Uterine smooth muscle cell (primary cell): ENCODE data around the gene NHS. TPM values are rescaled to one million over a fixed set of nuclear protein-coding genes. Genes with fewer than 3 reads are reported as not detected.

Experiments used
- total RNA-seq: library from RNA; depleted of rRNA; stranded (reverse); fragments of >200 nt; gene quantifications from 2 replicates; pipeline ENCODE4 v1.2.3, GENCODE V29; 2014

Gene NHS
- total RNA-seq, result 2.3 and 4.6 TPM in 2 replicates

DNA sequence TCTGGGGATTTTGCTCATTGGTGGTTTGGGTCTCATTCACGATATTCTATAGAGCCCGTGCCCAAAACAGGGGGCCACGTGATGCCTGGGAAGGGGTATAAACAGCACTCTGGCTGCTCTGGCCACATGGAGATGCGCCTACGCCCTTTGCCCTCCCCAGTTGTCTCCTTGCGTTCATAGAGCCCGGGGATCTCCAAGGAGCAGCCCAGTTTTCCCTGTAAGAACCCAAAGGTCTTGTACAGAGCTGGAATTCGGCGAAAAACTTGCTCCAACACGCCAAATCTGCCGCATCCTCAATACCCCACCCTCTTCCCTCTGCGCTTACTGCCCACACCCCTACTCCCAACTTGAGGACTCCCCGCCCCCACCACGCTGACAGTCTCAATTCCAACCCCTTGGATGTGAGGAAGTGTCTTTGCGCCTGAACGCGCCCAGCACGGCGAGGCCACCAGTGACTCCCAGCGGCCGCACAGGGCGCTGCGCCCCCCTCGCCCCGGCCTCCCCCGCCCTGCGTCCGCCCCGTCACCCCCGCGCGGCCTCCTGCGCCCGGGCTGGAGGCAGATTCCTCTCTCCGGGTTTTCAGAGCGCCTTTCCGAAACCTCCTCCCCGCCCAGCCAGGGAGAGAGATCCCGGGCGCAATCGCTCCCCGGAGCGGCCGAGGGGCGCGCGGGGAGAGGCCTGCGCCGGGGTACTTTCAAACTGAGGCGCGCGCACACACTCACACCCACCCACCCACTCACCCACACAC lies at the start of gene NHS:
TSS of gene NHS (plus strand) at position 582 of the 748 bp plus-strand sequence. CDS start 558 bp downstream, outside the sequence.

DNA sequence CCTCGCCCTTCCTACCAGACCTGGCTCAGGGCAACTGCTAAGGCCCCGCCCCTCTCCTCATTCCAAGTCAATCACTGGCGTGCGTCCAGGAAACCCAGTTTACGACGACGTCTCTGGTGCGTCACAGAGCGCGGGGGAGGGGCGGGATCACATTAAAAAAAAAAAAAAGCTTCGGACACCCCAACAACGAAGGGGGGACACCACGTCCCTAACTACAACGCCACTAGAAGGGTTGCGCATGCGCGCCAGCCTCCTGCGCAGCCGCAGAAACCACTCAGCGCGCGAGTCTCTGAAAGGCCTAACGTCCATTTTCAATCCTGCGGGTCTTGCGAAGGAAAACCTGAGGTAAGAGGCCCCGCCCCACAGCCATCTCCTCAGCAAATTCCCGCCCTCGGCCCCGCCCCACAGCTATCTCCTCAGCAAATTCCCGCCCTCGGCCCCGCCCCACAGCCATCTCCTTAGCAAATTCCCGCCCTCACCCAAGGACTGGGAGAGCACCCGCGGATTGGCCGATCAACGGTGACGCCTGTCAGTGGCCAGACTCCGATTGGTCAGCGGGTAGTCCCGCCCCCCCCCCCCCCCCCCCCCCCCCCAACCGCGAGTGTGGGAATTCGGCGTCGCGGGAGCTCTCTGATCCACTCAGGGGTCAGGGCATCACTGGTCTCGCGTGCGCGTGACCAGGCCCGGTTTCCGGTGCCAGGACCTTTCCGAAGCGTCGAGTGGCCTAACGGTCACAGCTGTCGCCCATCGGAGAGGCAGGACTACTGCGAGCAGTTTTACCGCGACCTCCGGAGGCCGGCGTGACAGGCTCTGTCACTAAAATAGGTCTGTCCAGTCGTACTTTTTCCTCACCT lies 362.1 kb downstream of the NHS start, which contains the start of gene SCML1:
TSS of gene SCML1 (plus strand) at position 638 of the 854 bp plus-strand sequence. CDS start 6,694 bp downstream, outside the sequence.

